VCaP (cell line): ENCODE results near the gene MYO1E.
"Not testable (repeated sequence)": the region's sequence is repeated elsewhere in the genome, so short reads cannot be mapped to it uniquely, and the experiment has no call there.

Experiments used
- H3K27ac ChIP-seq: fragments of 450-650 bp; 2 replicates; pipeline ENCODE4 v1.5.1; 2017
- CTCF ChIP-seq: fragments of 450-650 bp; conservative IDR thresholded peaks from 2 replicates; pipeline ENCODE4 v1.5.1; 2017; ENCODE audit warnings: mild to moderate bottlenecking, moderate library complexity

MYO1E gene

GRCh38 chr15:59338414-59338813 is 34.3 kb downstream of the MYO1E start:
- no peak for TF ChIP-seq CTCF
- H3K27ac ChIP-seq: no peak overlapping the region

- not testable (repeated sequence) for H3K27ac ChIP-seq
These were observed 35.9 kb downstream of the MYO1E start for GRCh38 chr15:59336725-59337124.

- TF ChIP-seq CTCF: no peak
- no peak overlapping the region for H3K27ac ChIP-seq
These were observed 37.4 kb downstream of the MYO1E start for GRCh38 chr15:59335207-59335786.

GRCh38 chr15:59334076-59334415 is 38.6 kb downstream of the MYO1E start:
- no peak for TF ChIP-seq CTCF
- H3K27ac ChIP-seq: no peak overlapping the region; the same call in 1 of the 2 replicates

GRCh38 chr15:59333401-59334075 is 39.1 kb downstream of the MYO1E start:
- H3K27ac ChIP-seq: no peak overlapping the region; the same call in 1 of the 2 replicates
- no peak for TF ChIP-seq CTCF

GRCh38 chr15:59332009-59332408 is 40.7 kb downstream of the MYO1E start:
- H3K27ac ChIP-seq: no peak overlapping the region

GRCh38 chr15:59330649-59331048 is 42.0 kb downstream of the MYO1E start:
- peak overlapping the region; percentile 38; the same call in 1 of the 2 replicates for H3K27ac ChIP-seq
- no peak for TF ChIP-seq CTCF

More at GRCh38 chr15:59332009-59332408, 40.7 kb downstream of the MYO1E start:
- no peak for TF ChIP-seq CTCF
